Ureter (tissue), 1 donor: ENCODE results near the gene PHYH. TPM values are rescaled to one million over a fixed set of nuclear protein-coding genes. Genes with fewer than 3 reads are reported as not detected.
"Not testable (repeated sequence)": the region's sequence is repeated elsewhere in the genome, so short reads cannot be mapped to it uniquely, and the experiment has no call there.

Experiments
- DNase-seq: peaks from one replicate; pipeline ENCODE4 v3.0.0-alpha.2; 2020; ENCODE audit warnings: low spot score
- total RNA-seq: library from RNA; stranded (reverse); gene quantifications from one replicate; pipeline ENCODE4 v1.2.4, GENCODE V29; 2023
- donor health status: DM: yes; HTN: yes; CAD: no.

The PHYH gene
- total RNA-seq, 1 donor from 2014 or later, result 28.4 TPM

DNA sequence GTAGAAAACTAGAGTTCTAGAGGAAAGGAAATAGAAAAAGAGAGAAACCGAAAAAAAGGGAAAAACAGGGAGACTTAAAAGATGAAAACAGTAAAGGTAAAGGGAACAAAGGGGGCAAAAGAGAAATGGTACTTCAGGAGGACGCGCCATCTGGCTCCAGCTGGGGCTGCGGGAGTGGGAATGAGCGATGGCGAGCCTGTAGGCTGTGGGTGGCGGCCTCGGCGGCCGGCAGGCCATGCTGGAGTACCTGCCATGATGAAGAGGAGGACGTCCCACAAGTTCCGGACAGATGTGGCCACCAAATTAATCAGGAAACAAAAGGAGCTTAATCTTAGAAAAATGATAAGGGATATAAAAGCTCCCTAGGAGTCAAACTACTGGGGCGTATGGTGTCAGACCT is 21.7 kb upstream of the PHYH start:
- DNase-seq, result no peak

DNA sequence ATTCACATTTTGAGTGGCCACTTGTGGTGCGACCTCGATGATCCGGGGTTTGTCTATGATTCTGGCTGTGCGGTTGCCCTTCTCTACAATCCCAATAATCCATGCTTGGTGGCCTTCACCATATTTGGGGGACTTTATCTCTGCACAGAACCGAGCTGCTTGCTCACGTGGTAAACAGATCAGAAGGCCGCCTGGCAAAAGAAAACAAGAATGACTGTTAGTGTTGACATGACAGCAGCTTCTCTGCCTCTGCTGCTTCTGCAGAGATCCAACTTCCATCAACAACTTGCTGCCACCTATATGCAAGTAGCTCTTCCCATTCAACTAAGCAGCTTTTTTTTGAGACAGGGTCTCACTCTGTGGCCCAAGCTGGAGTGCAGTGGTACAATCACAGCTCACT is 19.3 kb upstream of the PHYH start:
- no peak for DNase-seq

DNA sequence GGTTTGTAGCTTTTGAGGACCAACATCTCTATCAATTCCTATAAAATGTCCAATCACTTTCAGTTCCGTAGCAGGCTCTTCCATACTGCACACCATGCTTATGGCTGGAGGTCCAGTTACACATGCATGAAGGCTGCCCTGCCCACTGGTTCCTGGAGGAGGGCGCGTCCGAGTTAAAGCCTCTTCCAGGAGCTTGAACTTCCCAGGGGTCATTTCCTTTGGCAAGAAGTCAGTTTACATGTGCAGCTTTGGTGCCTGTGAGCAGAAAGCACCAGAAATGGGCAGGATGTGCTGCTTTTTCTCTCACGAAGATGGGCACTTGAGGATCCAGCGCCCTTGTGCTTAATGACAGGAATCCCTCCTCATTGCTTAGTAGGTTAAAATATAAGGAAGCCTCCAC is 17.6 kb upstream of the PHYH start:
- no peak for DNase-seq

DNA sequence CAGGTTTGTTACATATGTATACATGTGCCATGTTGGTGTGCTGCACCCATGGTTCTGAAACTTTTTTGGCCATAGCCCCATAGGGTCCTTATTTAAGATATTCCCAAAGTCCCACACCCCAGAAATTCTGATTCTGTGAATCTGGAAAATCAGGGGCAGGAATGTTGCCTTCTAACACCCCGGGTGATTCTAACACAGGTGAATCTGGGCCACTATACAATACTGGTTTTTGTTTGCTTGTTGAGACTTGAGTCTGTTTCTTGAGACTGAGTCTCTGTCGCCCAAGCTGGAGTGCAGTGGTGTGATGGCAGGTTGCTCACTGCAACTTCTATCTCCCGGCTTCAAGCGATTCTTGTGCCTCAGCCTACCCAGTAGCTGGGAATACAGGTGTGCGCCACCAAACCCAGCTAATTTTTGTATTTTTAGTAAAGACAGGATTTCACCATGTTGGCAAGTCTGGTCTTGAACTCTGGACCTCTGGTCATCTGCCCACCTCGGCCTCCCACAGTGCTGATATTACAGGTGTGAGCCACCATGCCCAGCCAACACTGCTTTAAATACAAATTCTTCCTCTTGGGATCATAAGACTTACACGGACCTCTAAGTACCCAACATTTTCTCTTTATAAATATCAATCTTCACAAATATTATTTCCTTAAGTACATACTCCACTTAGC is 16.9 kb upstream of the PHYH start:
- no peak for DNase-seq

DNA sequence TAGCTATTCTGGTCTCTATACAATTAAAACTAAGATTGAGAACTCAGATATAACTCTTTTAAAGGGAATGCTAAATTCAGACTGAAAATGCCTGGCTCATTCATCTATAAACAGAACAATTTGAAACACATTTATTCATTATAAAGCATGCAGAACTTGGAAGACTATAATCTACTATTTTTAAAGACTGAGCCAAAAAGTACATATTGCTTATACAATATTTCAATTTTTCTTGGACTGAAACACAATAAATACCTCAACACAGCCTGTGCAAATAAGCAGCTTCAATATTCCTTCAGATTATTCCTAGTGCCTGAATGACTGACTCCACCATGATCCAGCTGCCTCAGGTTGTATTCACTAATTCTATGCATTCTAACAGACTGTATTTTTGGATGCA is 15.5 kb upstream of the PHYH start:
- DNase-seq, result no peak

DNA sequence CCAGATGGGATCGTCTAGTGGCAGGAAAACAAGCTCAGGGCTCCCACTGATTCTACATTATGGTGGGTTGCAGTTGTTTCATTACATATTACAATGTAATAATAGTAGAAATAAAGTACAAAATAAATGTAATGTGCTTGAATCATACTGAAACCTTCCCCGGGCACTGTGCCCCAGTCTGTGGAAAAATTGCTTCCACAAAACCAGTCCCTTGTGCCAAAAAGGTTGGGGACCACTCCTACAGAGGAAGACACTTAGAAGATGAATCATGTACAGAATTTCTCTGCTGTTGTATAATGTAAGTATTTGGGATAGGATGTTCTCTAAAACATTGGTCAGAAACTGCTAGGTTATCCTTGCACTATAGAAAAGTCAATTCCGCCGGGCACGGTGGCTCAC is 11.3 kb upstream of the PHYH start:
- DNase-seq, result no peak

DNA sequence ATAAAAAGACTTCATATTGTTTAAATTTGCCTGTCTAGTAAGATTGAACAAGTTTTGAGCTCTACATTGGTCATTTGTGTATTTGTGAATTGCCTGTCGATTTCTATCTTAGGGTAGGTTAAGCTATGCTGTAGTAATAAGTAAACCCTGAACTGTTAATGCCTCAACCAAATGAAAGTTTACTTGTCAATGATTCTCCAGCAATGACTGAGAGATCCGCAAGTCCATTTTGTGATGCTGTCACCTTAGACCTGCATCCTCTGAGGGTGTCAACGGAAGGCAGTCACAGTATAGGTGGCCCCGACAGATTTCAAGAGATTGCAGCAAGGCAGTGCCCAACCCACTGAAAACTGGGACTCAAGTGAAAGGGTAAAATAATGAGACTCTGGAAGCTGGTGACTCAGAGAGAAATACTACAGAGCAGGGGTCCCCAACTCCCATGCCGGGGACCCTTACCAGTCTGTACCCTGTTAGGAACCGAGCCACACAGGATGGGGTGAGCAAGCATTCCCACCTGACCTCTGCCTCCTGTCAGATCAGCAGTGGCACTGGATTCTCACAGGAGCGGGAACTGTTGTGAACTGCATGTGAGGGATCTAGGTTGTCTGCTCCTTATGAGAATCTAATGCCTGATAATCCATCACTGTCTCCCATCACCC is 10.8 kb upstream of the PHYH start:
- DNase-seq, result no peak

DNA sequence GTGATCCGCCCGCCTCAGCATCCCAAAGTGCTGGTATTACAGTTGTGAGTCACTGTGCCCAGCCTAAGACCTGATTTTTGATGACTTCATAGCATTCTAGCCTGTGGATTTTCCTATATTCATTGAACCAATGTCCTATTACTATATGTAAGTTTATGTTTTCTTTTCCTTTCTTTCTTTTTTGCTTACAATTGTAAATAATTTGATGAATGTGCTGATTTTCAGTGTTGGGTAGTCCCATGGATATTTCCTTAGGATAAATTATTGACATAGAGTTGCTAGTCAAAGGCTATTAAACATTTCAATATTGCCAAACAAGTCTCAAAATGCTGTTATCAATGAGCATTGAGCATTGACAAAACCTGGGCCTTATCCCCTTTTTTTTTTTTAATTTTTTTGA is 9.9 kb upstream of the PHYH start:
- no peak for DNase-seq

DNA sequence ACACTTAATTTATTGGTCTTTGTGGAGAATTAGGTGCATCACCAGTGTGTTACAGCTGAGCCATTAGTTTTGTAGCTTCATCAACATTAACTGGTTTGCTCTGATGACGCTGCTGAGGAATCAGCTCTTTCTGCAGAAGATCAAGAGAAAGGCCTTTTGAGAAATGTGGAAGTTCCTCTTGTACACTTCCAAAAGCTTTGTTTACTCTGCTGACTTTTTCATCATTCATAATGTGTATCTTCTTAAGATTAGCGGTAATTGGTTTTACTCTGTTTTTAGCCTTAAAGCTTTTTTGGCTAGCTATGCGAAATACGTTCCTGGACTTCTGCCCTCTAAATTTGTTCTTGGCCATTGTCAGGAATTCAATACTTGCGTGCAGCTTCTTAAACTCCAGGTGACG is 8.2 kb upstream of the PHYH start:
- no peak for DNase-seq

DNA sequence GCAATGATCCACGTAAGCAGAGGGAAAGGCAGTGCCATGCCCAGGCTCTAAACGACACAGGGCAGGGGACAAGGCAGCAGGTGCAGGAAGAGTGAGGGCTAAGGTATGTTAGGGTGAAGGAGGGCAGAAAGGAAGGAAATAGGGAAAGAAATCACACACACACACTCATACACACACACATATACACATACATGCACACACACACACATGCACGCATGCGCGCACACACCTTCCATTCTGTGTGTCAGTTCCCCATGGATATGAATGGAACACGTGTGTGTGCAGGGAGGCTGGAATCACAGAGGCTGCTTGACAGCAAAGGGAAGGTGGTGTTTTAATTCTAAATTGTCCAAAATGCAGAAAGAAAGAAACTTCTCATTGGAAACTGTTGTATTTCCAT is 6.2 kb upstream of the PHYH start:
- no peak for DNase-seq

DNA sequence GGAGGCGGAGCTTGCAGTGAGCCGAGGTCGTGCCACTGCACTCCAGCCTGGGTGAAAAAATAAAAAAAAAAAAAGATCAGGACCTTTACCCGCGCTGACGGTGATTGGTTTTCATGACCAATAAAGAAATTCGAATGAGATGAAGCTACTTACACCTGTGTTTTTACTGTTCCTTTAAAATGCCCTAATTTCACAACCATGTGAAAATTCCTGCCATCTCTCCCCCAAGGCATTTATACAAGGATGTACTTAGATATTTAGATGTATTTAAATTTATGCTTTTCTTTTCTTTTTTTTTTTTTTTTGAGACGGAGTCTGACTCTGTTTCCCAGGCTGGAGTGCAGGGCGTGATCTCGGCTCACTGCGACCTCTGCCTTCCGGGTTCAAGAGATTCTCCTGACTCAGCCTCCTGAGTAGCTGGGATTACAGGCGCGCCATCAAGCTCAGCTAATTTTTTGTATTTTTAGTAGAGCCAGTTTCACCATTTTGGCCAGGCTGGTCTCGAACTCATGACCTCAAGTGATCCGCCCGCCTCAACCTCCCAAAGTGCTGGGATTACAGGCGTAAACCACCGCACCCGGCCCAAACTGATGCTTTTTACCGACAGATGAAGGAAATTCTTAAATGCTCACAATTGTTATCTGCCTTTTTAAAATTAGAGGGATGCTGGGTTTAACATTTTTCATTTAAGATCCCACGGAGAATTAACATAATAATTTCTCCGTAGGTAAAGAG is 3.1 kb upstream of the PHYH start:
- DNase-seq, result no peak

DNA sequence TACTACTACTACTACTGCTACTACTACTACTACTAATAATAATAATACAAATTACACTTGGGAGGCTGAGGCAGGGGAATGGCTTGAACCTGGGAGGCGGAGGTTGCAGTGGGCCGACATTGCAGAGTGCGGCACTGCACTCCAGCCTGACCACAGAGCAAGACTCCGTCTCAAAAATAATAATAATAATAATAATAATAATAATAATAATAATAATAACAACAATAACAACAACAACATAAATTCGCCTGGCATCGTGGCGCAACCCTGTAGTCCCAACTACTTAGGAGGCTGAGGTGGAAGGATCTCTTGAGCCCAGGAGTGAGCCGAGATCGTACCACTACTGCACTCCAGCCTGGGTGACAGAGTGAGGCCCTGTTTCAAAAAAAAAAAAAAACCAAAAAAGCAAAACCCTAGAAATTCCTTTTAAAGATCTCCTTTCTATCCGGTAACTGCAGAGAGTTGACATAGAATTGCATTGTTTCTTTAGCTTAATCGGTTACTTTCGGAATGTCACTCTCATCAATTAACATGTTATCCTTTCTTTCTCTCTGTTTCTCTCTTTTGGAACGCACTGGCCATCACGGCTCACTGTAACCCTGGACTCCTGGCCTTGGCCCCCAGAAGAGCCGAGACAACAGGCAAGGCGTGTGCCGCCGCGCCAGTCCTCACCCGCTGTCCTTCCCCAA is 972 bp downstream of the PHYH start:
- no peak for DNase-seq

DNA sequence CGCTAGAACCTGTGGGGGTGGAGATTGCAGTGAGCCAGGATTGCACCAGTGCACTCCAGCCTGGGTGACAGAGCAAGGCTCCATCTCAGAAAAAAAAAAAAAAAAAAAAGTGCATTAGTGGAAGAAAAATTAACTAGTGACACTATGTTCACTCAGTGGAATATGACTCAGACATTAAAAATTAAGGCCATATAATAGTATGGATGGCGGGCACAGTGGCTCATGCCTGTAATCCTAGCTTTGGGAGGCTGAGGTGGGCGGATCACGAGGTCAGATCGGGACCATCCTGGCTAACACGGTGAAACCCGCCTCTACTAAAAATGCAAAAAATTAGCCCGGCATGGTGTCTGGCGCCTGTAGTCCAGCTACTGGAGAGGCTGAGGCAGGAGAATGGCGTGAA is 3.4 kb downstream of the PHYH start:
- no peak for DNase-seq

DNA sequence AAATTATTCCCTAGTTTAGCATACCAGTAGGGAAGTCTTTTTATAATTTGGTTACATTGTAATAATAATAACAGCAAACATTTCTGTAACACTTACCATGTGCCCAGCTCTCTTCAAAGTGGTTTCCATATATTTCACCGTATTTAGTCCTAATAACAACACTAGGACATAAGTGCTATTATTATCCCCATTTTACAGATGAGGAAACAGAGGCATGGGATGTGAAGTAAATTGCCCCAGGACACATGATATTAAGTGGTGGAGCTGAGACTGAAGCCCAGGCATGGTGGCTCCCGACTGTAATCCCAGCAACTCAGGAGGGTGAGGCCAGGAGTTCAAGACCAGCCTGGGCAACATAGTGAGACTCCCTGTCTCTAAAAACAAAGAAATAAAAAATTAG is 5.1 kb downstream of the PHYH start:
- no peak for DNase-seq

DNA sequence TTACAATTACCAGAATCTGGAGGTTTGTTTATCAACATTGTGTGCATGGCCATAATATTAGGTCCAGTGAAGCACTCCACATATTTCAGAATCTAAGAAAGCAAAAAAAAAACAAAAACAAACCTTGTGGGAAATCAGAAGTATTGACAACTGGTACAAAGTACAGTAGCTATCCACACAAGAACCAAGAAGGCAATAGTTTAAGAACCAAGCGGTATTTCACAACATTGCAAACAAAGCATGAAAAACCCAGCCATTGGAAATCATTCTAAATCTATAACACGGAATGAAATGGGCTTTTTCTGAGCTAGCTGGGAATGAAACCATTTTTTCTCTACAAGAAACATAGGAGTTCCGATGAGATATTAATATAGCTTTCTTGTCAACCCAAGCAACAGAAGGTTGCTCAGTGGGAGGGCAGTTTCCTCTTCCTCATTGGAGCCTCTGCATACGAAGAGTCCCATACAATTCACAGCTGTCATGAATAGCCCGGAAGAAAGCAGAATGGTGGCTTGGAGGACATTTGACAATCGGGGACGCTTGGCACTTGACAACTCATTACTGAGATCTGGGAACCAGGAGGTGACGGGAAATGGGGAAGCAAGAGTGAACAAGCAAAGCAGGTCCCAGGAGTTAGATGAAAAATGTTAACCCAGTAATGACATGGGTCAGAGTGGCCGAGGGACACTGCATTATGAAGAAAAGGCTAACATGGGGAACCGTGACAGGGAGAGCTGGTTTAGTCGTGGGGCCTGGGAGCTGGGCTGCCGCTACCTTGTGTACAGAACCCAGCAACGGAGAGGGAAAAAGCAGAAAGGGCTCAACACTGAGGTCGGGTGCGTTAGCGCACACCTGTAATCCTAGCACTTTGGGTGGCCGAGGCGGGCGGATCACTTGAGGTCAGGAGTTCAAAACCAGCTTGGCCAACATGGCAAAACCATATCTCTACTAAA is 7.8 kb downstream of the PHYH start:
- no peak for DNase-seq

DNA sequence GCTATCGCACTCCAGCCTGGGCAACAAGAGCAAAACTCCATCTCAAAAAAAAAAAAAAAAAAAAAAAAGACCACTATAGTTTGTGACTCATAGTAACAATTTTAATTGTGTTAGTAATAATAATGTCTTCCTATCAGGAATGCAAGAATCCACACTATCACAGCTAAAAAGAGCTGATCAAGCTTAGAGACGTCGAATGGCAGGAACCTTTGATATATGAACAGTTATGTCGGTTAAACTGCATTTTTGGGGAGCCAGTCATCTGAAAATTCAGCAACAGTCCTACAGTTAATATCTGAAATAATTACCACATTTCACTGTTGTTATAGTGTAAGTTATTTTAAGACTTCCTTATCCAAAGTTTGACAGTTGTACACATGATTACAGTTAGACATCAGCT is 8.8 kb downstream of the PHYH start:
- DNase-seq, result no peak

DNA sequence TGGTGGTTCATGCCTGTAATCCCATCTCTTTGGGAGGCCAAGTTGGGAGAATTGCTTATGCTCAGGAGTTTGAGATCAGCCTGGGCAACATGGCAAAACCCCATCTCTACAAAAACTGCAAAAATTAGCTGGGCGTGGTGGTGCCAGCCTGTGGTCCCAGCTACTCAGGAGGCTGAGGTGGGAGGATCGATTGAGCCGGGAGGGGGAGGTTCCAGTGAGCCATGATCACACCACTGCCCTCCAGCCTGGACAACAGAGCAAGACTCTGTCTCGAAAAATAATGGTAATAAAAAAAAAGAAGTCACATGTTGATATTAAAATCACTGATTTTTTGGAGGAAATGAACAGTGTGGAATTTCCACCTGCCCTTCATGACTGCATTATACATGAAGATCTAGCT is 15.8 kb downstream of the PHYH start:
- DNase-seq, result no peak

DNA sequence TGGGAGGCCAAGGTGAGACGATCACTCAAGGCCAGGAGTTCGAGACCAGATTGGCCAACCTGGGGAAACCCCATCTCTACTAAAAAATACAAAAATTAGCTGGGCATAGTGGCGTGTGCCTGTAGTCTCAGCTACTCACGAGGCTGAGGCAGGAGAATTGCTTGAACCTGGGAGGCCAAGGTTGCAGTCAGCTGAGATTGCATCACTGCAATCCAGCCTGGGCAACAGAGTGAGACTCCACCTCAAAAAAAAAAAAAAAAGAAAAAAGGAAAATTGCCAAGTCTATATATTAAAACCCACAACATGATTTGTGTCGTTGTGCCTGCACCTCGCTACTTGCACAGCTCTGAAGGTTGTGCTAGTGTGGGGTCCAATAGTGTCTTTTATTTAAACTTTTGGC is 17.5 kb downstream of the PHYH start:
- not testable (repeated sequence) for DNase-seq

DNA sequence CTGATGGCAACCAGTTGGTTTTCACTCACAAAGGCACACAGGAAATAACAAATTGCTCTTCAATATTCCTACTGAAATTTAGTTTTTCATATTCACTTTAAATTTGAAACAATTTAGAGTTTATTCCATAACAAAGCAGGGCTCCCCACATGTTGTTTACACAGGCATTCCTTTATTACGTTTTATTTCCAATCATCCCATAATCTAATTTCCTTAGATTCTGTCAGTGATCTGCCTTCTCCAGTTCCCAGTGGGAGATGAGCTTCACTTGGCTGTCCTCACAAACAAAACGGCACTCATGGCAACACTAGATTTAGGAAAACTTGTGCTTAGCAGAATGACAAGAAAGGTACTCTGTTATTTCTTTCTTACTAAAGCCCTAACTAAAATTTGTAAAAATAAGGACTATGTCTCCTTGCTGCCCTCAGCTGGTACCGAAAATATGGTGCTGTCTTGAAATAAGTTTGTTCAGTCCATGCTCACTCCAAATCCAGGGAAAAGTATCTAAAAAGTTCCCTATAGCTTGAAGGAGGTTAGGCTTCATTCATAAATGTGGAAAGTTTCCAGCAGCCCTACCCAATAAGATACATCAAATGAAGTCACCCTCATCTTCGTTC is 23.0 kb downstream of the PHYH start:
- no peak for DNase-seq

DNA sequence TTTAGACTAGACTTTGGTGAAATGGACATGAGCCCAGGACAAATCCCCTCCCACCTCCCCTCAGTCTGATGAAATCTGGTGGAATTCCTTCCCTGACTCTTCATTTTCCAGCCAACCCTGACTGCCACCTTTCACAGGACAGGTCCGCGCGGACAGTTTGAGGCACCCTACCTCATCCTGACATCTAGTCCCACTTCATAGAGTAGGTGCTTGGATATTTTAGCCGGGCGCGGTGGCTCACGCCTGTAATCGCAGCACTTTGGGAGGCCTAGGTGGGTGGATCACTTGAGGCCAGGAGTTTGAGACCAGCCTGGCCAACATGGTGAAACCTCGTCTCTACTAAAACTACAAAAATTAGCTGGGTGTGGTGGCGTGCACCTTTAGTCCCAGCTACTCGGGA is 23.7 kb downstream of the PHYH start:
- DNase-seq, result not testable (repeated sequence)

DNA sequence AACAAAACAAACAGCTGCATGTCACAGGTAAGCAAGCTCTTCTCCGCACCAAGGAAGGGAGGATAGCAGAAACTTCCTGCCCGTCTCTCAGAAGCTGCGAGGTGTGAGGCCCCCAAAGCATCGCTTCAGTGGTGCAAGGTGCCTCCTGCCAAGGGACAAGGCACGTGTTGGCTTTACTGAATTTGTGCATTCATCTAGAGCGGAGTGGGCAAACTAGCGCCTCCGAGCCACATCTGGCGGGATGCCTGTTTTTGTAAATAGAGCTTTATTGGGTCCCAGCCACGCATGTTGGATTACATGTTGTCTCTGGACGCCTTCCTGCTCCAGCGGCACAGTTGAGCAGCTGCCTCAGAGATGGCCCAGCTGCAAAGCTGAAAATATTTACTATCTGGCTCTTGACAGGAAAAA is 27.7 kb downstream of the PHYH start:
- DNase-seq, result peak; percentile 53
